LNCaP clone FGC (cell line): ENCODE results near the gene FOXR1.
A peak's percentile ranks its signal among the peaks of the same experiment; 100 is the strongest.

Experiments
- DNase-seq: peaks from one replicate; pipeline ENCODE4 v3.0.0-alpha.2; 2011; ENCODE audit warnings: low read depth
- H3K4me3 ChIP-seq: 2 replicates; pipeline ENCODE4 v1.5.1; 2011; ENCODE audit warnings: mild to moderate bottlenecking, low read depth, low read length, control low read depth
- TF ChIP-seq, protein P1 (sequence below): IDR thresholded peaks from 2 replicates; pipeline ENCODE4 v1.5.1; 2012; ENCODE audit warnings: mild to moderate bottlenecking; ENCODE audit not compliant: control insufficient read depth, insufficient read depth; ENCODE audit errors: extremely low read depth

FOXR1 gene

DNA sequence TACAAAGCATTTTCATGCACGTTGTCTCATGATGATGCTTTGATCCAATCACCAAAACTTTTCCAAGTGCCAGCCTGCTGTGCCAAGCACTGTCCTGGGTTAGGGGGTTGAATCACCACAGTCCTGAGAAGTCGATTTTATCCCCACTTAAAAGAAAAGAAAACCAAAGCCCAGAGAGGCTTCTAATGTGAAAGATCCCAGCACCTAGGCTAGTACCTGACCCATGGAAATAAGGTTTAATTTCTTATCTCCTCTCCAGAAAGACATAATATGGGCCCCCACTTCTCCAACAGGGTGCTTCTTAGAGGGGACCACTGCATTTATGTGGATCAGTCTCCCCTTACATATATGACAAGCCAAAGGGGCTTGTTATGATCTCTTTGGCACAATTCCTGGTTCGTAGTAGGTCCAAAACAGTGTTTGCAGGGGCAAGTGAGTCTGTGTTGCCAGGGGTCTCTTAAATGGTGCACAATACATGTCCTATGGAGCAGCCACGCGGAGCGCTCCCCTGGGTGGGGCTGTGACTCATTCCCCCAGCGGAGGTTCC lies 43.9 kb upstream of the FOXR1 start:
- TF ChIP-seq, protein P1, sequence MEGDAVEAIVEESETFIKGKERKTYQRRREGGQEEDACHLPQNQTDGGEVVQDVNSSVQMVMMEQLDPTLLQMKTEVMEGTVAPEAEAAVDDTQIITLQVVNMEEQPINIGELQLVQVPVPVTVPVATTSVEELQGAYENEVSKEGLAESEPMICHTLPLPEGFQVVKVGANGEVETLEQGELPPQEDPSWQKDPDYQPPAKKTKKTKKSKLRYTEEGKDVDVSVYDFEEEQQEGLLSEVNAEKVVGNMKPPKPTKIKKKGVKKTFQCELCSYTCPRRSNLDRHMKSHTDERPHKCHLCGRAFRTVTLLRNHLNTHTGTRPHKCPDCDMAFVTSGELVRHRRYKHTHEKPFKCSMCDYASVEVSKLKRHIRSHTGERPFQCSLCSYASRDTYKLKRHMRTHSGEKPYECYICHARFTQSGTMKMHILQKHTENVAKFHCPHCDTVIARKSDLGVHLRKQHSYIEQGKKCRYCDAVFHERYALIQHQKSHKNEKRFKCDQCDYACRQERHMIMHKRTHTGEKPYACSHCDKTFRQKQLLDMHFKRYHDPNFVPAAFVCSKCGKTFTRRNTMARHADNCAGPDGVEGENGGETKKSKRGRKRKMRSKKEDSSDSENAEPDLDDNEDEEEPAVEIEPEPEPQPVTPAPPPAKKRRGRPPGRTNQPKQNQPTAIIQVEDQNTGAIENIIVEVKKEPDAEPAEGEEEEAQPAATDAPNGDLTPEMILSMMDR, result no peak
- DNase-seq, result no peak
- peak overlapping the region; percentile 75 for H3K4me3 ChIP-seq

DNA sequence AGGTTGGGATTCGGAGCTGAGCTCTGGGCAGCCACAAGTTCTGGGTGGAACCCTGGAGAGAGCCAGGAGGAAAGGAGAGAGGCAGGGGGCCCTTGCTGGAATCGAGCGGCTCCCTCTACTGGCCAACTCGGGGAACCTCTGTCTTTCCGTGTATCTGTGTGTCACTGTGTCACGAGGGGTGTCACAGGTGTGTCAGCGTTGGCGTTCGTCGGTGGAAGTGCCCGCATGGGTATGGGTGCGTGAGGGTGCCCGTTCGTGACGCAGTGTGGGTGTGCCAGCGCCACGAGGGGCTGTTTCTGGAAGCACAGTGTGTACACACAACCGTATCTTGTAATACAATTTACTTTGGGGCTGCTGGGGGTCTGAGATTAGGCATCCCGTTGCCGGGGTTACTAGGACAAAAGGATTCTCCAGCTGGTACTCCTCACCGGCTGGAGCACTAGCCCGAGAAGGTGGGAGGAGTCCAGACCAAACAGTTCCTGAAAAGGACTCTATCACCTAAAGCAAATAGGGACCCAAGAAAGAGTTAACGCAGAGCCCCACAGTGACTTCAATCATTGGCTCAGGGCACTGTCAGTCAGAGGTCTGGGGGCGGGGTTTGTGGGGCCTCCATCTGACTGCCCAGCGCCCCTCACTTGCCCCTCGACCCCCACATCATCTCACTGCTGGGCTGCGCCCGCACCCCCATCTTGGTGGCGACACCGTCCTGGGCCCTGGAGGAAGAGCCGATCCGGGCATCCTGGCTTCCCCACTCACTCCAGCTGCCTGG lies 43.3 kb upstream of the FOXR1 start:
- TF ChIP-seq, protein P1, result peak; percentile 84
- H3K4me3 ChIP-seq, result peak overlapping the region; percentile 75
- peak; percentile 96 for DNase-seq

GRCh38 chr11:118928870-118929500 lies 42.6 kb upstream of the FOXR1 start:
- no peak for DNase-seq
- H3K4me3 ChIP-seq, result peak overlapping the region; percentile 75
- TF ChIP-seq, protein P1, result no peak

DNA sequence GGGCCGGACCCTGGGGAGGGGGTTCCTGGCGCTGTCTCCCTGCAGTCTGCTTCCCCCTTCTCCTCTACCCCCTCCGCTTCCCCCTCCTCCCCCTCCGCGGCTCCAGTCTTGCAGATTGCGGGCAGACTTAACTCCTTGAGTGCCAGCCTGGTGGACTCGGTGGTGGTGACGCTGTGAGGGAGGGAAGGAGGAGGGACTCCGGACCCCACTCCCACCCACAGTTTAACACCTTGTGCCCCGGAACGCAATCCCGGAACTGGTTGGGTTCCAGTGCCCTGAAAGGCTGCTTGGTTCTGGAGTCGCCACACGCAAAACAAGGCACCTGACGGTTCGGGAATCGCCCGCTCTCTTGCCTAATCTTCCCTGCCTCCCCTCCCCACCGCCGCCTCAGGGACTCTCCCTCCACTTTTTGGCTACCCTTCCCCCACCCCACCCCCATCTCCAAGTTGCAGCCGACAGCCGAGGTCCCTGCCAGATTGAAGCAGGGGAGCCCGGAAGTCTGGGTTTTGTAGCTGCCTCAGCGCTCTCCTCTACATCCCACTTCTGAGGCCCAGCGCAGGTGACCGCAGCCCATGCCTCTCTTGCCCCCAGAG lies 42.0 kb upstream of the FOXR1 start:
- TF ChIP-seq, protein P1, result no peak
- peak; percentile 90 for DNase-seq
- peak overlapping the region; percentile 75 for H3K4me3 ChIP-seq

DNA sequence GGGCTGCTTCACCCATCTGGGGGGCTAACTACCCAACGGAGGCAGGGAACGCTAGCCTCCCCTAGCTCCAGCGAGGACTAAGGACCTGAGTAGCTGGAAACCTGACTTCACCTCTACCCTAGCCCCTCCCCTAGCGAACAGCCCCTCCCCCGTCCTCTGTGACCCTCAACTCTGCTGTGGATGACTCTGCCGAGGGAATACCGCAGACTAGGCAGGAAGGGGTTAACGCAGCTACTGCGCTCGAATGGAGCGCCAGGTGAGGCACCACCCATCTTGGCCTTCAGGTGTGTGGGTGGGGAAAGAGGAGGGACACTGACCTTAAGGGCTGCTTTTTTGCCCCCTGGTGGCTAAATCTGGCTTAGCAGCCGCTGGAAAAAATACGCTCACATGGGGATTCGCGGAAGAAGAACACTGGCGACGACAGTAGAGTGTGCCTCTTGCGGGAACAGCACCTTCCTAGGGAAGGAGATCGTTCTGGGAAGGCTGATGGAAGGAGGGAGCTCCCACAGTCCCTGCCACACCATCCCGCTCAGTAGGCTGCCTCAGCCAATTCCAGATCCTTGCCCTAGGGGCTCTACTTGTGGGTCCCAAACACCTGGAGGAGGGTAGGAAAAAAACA lies 41.4 kb upstream of the FOXR1 start:
- DNase-seq, result peak; percentile 97
- peak overlapping the region; percentile 75 for H3K4me3 ChIP-seq
- TF ChIP-seq, protein P1, result peak; percentile 85

DNA sequence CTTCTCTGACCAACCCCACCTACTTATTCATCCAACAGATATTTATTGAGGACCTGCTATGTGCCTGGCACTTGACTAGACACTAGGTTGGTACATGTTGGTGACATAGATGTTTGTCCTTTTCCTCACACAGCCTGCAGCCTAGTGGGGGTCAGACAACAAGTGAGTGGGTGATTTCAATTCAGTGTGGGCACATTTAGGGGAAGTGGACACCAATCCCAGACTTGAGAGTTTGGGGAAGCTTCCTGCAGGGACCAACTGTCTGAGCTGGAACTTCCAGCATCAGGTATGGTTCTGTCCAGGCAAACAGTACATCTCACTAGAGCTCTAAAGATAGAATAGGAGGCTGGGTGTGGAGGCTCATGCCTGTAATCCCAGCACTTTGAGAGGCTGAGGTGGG lies 40.0 kb upstream of the FOXR1 start:
- H3K4me3 ChIP-seq, result no peak overlapping the region
- DNase-seq, result no peak
- TF ChIP-seq, protein P1, result no peak
